Ovary (tissue), 9 donors: ENCODE measurements around the gene NMU. TPM values are rescaled to one million over a fixed set of nuclear protein-coding genes. Genes with fewer than 3 reads are reported as not detected.
"Not testable (repeated sequence)": the region's sequence is repeated elsewhere in the genome, so short reads cannot be mapped to it uniquely, and the experiment has no call there.

Experiments used
- DNase-seq, 5 donors: peaks; one replicate each; pipeline ENCODE4 v3.0.0-alpha.2; 2019 to 2020
- H3K27ac ChIP-seq, 2 donors: fragments of 200-600 bp; one replicate each; pipeline versions ENCODE4 v1.5.1 to v1.8.0; 2019 to 2022
- H3K27me3 ChIP-seq: fragments of 200-600 bp; one replicate; pipeline ENCODE4 v1.8.0; 2022
- H3K36me3 ChIP-seq: fragments of 200-600 bp; sonication (generic); one replicate; pipeline ENCODE4 v1.5.1; 2019
- H3K4me1 ChIP-seq: one replicate; pipeline ENCODE4 v1.8.1; 2013; ENCODE audit warnings: mild to moderate bottlenecking, moderate library complexity; ENCODE audit not compliant: insufficient read depth
- H3K4me3 ChIP-seq: fragments of 200-600 bp; sonication (generic); one replicate; pipeline ENCODE4 v1.5.1; 2017
- H3K9me3 ChIP-seq, 2 donors: fragments of 200-600 bp in 1 of 2; sonication (generic) in 1 of 2; one replicate each; pipeline versions ENCODE4 v1.5.1 to v1.8.1; 2013 to 2019; ENCODE audit warnings: mild to moderate bottlenecking in 1 of 2, moderate library complexity in 1 of 2
- CTCF ChIP-seq, 3 donors: fragments of 450-650 bp in 2 of 3; fragments of 200-600 bp in 1 of 3; IDR thresholded peaks; one replicate each; pipeline versions ENCODE4 v1.5.1 to v1.8.0; 2016 to 2022; ENCODE audit warnings: antibody characterized with exemption in 3 of 3, mild to moderate bottlenecking in 1 of 3
- EP300 ChIP-seq: sonication (generic); formaldehyde crosslinking; IDR thresholded peaks from one replicate; pipeline ENCODE4 v1.6.1; 2017; ENCODE audit warnings: antibody characterized with exemption
- POLR2A ChIP-seq: fragments of 450-650 bp; IDR thresholded peaks from one replicate; pipeline ENCODE4 v1.6.1; 2017; ENCODE audit warnings: antibody characterized with exemption, mild to moderate bottlenecking, moderate library complexity
- WGBS, 3 donors: extraction: QIAGEN DNeasy Blood & Tissue Kit in 1 of 3; methylation state at CpG; one replicate each; pipeline versions ENCODE4 v1.1.5 to v1.1.7; 2013 to 2017; 5-methylcytosine and 5-hydroxymethylcytosine counted together
- intact Hi-C, 4 donors: fragments of 100-400 bp; cut with DNase I; formaldehyde crosslinking; loops; one replicate each; pipeline versions ENCODE4 v1.11.0 to v1.15.1; 2022 to 2023
- polyA plus RNA-seq, 2 donors: library from polyadenylated mRNA; stranded (reverse); fragments of 200-250 nt in 1 of 2; fragments of 350-450 nt in 1 of 2; fragmentation: Illumina TruSeq in 1 of 2; extraction: RNeasy Lipid Tissue Mini Kit (QIAGEN cat#74804) in 1 of 2; gene quantifications; one replicate each; pipeline ENCODE4 v1.2.3, GENCODE V29; 2013 to 2014
- total RNA-seq, 7 donors: library from RNA; depleted of rRNA in 2 of 7; stranded (reverse); fragments of >200 nt in 2 of 7; fragmentation: NEBNext Ultra II Directional in 3 of 7; extraction: Animal tissue kit (Norgen Biotek cat#: 25700) in 3 of 7; gene quantifications; one replicate each; pipeline versions ENCODE4 v1.1.0 to v1.2.4, GENCODE V29; 2016 to 2023
- donor health status: DM: no; HTN: no; CAD: no; lungs with moderate emphysema.
- donor health status: DM: no; HTN: no; CAD: no.
- donor health status: Bipolar disorder and iron deficiency.
- donor health status: DM: yes; HTN: yes; CAD: no.
- donor health status: DM: no; HTN: no; CAD: no.
- donor health status: DM: yes; HTN: yes; CAD: no.

Gene NMU
- total and polyA plus RNA-seq, 9 donors, result 0.28 to 0.77 TPM; not detected in 7

GRCh38 chr4:55625835-55626234 is 10.3 kb downstream of the NMU start:
- Histone ChIP-seq H3K9me3 (no peaks in the 10 kb centered on the region), H3K27me3 (no peaks in the 10 kb centered on the region), H3K36me3 (no peaks in the 10 kb centered on the region), H3K4me1 (no peaks in the 10 kb centered on the region), H3K4me3 (no peak overlapping the region), H3K27ac (no peak overlapping the region)
- no peak for DNase-seq
- TF ChIP-seq POLR2A (no peak), CTCF (IDR thresholded peaks at IDR 0.05) (no peak), EP300 (no peak)
- intact Hi-C loops, result no loop called here
- WGBS, 3 donors, result 42 to 57% (median 50%) methylated on average over 2 of the region's 2 CpGs

DNA sequence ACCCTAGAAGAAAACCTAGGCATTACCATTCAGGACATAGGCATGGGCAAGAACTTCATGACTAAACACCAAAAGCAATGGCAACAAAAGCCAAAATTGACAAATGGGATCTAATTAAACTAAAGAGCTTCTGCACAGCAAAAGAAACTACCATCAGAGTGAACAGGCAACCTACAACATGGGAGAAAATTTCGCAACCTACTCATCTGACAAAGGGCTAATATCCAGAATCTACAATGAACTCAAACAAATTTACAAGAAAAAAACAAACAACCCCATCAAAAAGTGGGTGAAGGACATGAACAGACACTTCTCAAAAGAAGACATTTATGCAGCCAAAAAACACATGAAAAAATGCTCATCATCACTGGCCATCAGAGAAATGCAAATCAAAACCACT is 12.0 kb downstream of the NMU start:
- intact Hi-C loops, H3K4me1 ChIP-seq, H3K27ac ChIP-seq, DNase-seq, H3K9me3 ChIP-seq, H3K4me3 ChIP-seq, H3K27me3 ChIP-seq, H3K36me3 ChIP-seq: not testable (repeated sequence)
- WGBS, 3 donors, result 17 to 86% (median 78%) methylated on average over 1 of the region's 1 CpG

GRCh38 chr4:55618546-55619143 is 17.5 kb downstream of the NMU start:
- WGBS, 3 donors, result 71 to 94% (median 71%) methylated on average over 1 of the region's 1 CpG
- H3K27ac ChIP-seq, result no peak overlapping the region
- H3K36me3 ChIP-seq, result no peaks in the 10 kb centered on the region
- no peaks in the 10 kb centered on the region for H3K27me3 ChIP-seq
- no peaks in the 10 kb centered on the region for H3K4me1 ChIP-seq
- H3K9me3 ChIP-seq, result no peaks in the 10 kb centered on the region
- no peak for DNase-seq
- TF ChIP-seq POLR2A (no peak), CTCF (IDR thresholded peaks at IDR 0.05) (no peak), EP300 (no peak)
- intact Hi-C loops, result no loop called here
- no peak overlapping the region for H3K4me3 ChIP-seq

DNA sequence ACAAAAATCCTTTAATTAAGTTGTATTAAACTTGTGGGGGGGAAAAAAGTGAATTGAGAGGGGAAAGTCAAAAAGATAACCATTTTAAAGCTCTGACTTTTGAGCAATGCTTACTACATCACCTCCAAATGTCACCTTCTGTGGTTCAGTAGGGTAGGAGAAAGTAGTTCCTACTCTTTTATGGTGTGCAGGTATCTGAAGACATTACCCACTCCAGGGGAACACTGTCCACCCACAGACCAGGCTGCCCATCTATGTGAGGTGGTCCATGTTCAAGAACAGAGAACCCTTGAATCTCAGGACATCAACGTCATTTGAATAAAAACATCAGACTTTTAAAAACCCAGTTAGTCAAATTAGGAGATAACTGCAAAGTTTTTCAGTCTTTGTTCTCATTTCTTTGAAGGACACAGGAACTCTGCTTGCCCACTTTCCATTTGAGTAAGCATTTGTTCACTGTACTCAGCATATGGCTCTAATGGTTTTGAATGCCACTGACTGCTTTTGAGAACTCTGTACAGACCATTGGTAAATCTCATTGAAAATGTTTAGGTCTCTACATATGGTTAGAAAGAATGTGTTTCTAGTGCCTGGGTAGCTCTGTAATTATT is 18.4 kb downstream of the NMU start:
- no peak overlapping the region for H3K27ac ChIP-seq
- H3K9me3 ChIP-seq, result no peaks in the 10 kb centered on the region
- no peaks in the 10 kb centered on the region for H3K4me1 ChIP-seq
- no peak for DNase-seq
- TF ChIP-seq POLR2A (no peak), EP300 (no peak), CTCF (IDR thresholded peaks at IDR 0.05) (no peak)
- H3K36me3 ChIP-seq, result no peaks in the 10 kb centered on the region
- no peaks in the 10 kb centered on the region for H3K27me3 ChIP-seq
- H3K4me3 ChIP-seq, result no peak overlapping the region
- intact Hi-C loops, result no loop called here
- 81 to 93% (median 81%) methylated on average over 1 of the region's 1 CpG for WGBS, 3 donors

DNA sequence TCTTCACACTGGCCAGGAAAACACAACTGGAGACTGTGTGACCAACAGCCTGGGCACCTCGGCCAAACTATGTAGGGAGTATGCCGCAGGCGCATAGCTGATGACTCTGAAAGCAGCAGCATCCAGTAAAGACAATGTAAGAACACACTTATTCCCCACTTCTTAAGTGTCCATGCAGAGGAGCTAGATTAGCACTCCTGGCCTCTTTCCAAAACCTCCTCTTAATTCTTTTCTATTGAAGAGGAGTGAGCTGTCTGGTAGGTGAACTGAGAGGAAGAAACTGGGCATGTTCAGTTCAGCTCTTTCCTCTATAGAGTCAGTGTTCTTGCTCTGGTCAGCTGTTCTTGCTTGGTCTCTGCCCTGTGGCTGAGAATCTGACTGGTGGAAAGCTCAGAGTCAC is 21.1 kb downstream of the NMU start:
- Histone ChIP-seq H3K9me3 (no peaks in the 10 kb centered on the region), H3K36me3 (no peaks in the 10 kb centered on the region), H3K4me3 (no peak overlapping the region), H3K27me3 (no peaks in the 10 kb centered on the region), H3K4me1 (no peaks in the 10 kb centered on the region), H3K27ac (no peak overlapping the region)
- intact Hi-C loops, result no loop called here
- TF ChIP-seq CTCF (IDR thresholded peaks at IDR 0.05) (no peak), POLR2A (no peak), EP300 (no peak)
- 79 to 96% (median 94%) methylated on average over 3 of the region's 3 CpGs for WGBS, 3 donors
- DNase-seq, result no peak
